Measurements from ENCODE around the gene RYR2. TPM values are rescaled to one million over a fixed set of nuclear protein-coding genes. Genes with fewer than 3 reads are reported as not detected.

The RYR2 gene
- total RNA-seq, 2 experiments from 2014 or later: not detected

DNA sequence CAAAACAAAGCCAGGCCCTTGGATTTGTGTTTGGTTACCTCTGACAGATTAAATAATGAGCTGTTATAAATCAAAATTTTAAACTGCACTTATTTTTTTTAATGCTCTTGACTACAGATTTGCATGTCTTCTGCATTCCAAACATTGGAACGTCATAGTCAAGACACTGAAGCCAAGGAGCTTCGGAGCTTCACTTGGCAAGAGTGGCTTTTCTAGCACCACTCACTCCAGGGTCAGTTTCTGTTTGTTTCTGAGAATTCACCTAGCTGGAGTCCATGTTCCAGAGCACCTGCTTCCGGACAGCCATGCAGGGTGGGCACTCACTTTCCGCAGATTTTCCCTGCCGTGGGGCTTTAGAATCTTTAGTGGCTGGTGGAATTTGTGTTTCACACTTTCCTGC, 645.8 kb downstream of the RYR2 start:
- no peak overlapping the region for H3K4me3 Mint-ChIP-seq
- H3K36me3 Mint-ChIP-seq: no peaks in the 10 kb centered on the region
- no peaks in the 10 kb centered on the region for H3K9me3 Mint-ChIP-seq
- no peak for DNase-seq
- no peak for ATAC-seq (ENCODE audit: low read depth)
- no peak overlapping the region for H3K27ac Mint-ChIP-seq
- no peaks in the 10 kb centered on the region for H3K4me1 Mint-ChIP-seq
- no peaks in the 10 kb centered on the region for H3K27me3 Mint-ChIP-seq
- POLR2A ChIA-PET: no interaction called here

DNA sequence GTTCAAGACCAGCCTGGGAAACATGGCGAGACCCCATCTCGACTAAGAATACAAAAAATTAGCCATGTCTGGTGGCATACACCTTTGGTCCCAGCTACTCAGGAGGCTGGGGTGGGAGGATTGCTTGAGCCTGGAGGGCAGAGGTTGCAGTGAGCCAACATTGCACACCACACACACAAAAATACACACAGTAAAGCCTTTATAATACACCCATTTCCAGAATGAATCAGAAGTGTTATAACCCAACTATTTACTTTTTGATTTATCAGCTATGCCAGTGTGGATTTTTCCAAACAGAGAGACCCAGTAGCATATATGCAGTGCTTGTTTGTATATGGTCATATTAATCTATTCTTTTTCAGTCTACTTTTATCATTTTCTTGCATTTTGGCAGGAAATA, 648.7 kb downstream of the RYR2 start:
- Mint-ChIP-seq H3K27me3 (no peaks in the 10 kb centered on the region), H3K9me3 (no peaks in the 10 kb centered on the region), H3K4me3 (no peak overlapping the region), H3K36me3 (no peaks in the 10 kb centered on the region), H3K27ac (no peak overlapping the region), H3K4me1 (no peaks in the 10 kb centered on the region)
- POLR2A ChIA-PET: no interaction called here
- ATAC-seq (ENCODE audit: low read depth) (no peak), DNase-seq (no peak)

DNA sequence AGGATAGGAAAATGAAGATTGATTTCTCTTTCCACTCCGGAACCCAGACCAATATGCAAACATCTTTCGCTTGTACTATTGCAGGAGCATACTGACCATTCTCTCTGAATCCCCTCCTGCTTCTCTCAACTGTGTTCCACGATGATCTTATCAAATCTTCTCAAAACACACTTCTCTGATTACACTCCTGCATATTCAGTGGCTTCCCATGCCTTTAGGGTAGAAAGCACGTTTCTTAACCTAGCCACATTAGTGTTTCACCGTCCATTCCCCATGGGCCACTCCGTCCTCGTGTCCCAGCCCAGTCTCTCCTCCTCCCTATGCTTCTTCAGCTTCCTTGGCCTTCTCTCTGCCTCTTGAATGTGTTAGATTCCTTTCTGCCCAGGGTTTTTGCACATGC, 650.3 kb downstream of the RYR2 start:
- no peak for ATAC-seq (ENCODE audit: low read depth)
- no peaks in the 10 kb centered on the region for H3K9me3 Mint-ChIP-seq
- POLR2A ChIA-PET: no interaction called here
- H3K36me3 Mint-ChIP-seq: no peaks in the 10 kb centered on the region
- DNase-seq: no peak
- H3K27me3 Mint-ChIP-seq: no peaks in the 10 kb centered on the region
- H3K4me3 Mint-ChIP-seq: no peak overlapping the region
- H3K27ac Mint-ChIP-seq: no peak overlapping the region
- H3K4me1 Mint-ChIP-seq: no peaks in the 10 kb centered on the region

DNA sequence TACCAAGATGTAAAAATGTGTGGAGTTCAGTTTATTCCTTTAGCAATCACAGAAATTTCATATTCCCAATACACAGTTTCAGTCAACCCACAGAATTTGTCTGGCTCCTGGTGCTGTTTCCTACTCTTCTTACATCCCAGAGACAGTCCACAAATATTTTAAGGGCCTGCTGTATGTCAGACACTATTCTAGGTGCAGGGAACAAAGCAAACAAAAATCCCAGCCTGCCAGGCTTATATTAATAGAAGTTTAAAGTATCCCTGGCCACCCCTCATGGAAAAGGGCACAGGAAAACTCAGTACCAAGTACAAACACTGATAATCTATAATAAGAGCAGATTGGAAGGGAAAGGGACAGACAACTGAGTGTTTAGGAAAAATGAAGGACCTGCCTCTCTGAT, 653.9 kb downstream of the RYR2 start:
- Mint-ChIP-seq H3K27ac (no peak overlapping the region), H3K4me1 (no peaks in the 10 kb centered on the region), H3K4me3 (no peak overlapping the region), H3K36me3 (no peaks in the 10 kb centered on the region), H3K9me3 (no peaks in the 10 kb centered on the region), H3K27me3 (no peaks in the 10 kb centered on the region)
- no peak for ATAC-seq (ENCODE audit: low read depth)
- POLR2A ChIA-PET: no interaction called here
- no peak for DNase-seq

DNA sequence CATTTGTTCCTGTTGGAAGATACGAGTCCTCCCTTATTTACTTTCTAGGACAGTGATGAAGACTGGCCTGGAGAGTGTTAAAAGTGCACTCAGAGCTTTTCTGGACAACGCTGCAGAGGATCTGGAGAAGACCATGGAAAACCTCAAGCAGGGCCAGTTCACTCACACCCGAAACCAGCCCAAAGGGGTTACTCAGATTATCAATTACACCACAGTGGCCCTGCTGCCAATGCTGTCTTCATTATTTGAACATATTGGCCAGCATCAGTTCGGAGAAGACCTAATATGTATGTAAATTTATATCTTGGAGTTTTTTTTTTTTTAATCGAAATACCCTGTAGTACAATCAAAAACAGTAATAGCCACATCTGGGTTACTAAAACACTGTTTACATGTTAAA, 658.2 kb downstream of the RYR2 start:
- DNase-seq (no peak), ATAC-seq (ENCODE audit: low read depth) (no peak)
- Mint-ChIP-seq H3K9me3 (no peaks in the 10 kb centered on the region), H3K4me3 (no peak overlapping the region), H3K27ac (no peak overlapping the region), H3K27me3 (no peaks in the 10 kb centered on the region), H3K36me3 (no peaks in the 10 kb centered on the region), H3K4me1 (no peaks in the 10 kb centered on the region)
- POLR2A ChIA-PET: no interaction called here

DNA sequence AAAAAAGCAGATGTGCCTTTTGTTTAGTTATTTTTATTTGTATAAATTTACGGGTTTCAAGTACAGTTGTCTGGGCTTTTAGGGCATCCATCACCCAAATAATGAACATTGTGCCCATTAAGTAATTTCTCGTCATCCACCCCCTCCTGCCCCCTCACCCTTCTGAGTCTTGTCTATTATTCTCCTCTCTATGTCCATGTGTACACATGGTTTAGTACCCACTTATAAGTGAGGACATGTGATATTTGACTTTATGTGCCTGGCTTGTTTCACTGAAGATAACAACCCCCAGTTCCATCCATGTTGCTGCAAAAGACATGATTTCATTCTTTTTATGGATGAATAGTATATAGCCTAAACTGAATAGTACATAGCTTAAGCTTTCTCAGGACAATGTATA, 659.5 kb downstream of the RYR2 start:
- ATAC-seq (ENCODE audit: low read depth) (no peak), DNase-seq (no peak)
- Mint-ChIP-seq H3K9me3 (peaks cover 4% of the 10 kb centered on the region), H3K27ac (no peak overlapping the region), H3K27me3 (no peaks in the 10 kb centered on the region), H3K4me1 (no peaks in the 10 kb centered on the region), H3K4me3 (no peak overlapping the region), H3K36me3 (no peaks in the 10 kb centered on the region)
- POLR2A ChIA-PET: no interaction called here

DNA sequence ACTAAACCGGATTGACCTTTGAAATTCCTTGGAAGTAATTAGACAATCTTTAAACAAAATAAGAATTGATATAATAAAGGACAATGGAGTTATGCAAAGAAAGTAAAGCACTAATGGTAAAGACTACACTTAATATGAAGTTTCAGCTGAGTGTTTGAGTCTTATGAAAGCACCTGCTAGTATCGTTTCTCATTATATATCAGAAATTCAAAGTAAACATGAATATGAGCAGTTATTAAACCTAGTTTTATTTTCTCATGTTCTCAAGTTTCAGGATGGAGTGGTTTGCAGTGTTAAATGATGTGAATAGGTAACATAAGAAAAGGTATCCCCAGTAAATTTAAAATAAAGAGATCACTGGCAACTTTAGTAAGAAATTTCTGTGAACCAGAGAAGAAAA, 660.2 kb downstream of the RYR2 start:
- DNase-seq: no peak
- H3K9me3 Mint-ChIP-seq: peaks cover 4% of the 10 kb centered on the region
- no peak overlapping the region for H3K27ac Mint-ChIP-seq
- no peaks in the 10 kb centered on the region for H3K4me1 Mint-ChIP-seq
- POLR2A ChIA-PET: no interaction called here
- no peaks in the 10 kb centered on the region for H3K36me3 Mint-ChIP-seq
- H3K27me3 Mint-ChIP-seq: no peaks in the 10 kb centered on the region
- no peak for ATAC-seq (ENCODE audit: low read depth)
- H3K4me3 Mint-ChIP-seq: no peak overlapping the region

DNA sequence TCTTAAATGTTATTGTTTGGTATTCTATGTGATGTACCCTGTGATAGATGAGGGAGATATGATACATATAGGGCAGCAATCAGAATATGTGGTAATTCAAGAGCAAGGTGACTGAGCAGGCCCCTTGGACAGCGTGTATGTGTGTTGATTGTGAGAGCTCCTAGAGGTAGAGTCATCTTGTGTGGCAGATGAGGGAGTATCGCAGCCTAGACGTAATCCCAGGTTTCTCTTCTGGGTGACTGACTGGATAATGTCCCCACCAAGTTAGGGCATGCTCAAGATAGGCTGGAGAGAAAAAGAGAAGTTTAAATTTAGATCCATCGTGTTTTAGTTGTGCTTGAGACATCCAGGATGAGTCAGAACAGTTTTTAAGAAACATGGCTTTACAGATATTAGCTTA, 663.5 kb downstream of the RYR2 start:
- no peak for DNase-seq
- Mint-ChIP-seq H3K4me1 (no peaks in the 10 kb centered on the region), H3K4me3 (no peak overlapping the region), H3K9me3 (peaks cover 4% of the 10 kb centered on the region), H3K27ac (no peak overlapping the region), H3K36me3 (no peaks in the 10 kb centered on the region), H3K27me3 (no peaks in the 10 kb centered on the region)
- POLR2A ChIA-PET: no interaction called here
- no peak for ATAC-seq (ENCODE audit: low read depth)

DNA sequence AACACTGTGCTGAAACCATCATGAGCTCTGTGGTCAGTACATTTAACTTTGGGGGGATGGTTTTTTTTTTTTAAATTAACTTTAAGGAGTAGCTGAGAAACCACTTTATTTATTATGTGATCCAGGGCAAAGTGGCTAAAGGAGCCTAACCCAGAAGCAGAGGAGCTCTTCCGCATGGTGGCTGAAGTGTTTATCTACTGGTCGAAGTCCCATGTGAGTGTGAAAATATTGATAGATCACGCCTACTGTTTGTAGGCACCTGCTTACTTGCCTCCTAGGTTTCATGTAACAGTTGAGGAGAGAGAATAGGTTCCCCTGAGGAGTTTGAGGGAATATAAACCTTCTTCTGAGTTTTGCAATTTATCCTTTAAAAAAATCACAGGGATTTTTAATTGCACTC, 667.4 kb downstream of the RYR2 start:
- POLR2A ChIA-PET: no interaction called here
- H3K4me1 Mint-ChIP-seq: peaks cover 1% of the 10 kb centered on the region
- H3K4me3 Mint-ChIP-seq: no peak overlapping the region
- no peak overlapping the region for H3K27ac Mint-ChIP-seq
- ATAC-seq (ENCODE audit: low read depth) (no peak), DNase-seq (no peak)
- H3K27me3 Mint-ChIP-seq: no peaks in the 10 kb centered on the region
- H3K36me3 Mint-ChIP-seq: no peaks in the 10 kb centered on the region
- peaks cover 6% of the 10 kb centered on the region for H3K9me3 Mint-ChIP-seq

DNA sequence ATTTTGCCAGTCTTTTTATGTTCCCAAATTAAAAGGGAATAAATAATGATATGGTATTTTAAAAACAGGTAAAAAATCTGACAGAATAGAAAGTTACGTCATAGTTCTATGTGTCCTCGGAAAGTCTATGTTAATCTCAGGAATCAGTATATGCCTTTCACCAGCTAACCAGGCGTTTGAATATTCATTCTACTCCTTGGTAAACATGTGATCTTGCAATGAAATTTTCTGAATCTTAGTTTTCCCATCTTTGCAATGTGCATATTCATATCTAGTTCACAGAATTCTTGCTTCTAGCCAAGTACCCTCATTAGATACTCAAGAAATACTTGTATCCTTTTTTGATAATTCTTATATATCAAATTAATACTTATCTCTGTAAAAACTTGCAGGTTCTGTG, 669.3 kb downstream of the RYR2 start:
- H3K27ac Mint-ChIP-seq: no peak overlapping the region
- peaks cover 5% of the 10 kb centered on the region for H3K9me3 Mint-ChIP-seq
- ATAC-seq (ENCODE audit: low read depth): no peak
- peaks cover 1% of the 10 kb centered on the region for H3K4me1 Mint-ChIP-seq
- H3K27me3 Mint-ChIP-seq: no peaks in the 10 kb centered on the region
- no peak overlapping the region for H3K4me3 Mint-ChIP-seq
- POLR2A ChIA-PET: no interaction called here
- no peak for DNase-seq
- no peaks in the 10 kb centered on the region for H3K36me3 Mint-ChIP-seq

DNA sequence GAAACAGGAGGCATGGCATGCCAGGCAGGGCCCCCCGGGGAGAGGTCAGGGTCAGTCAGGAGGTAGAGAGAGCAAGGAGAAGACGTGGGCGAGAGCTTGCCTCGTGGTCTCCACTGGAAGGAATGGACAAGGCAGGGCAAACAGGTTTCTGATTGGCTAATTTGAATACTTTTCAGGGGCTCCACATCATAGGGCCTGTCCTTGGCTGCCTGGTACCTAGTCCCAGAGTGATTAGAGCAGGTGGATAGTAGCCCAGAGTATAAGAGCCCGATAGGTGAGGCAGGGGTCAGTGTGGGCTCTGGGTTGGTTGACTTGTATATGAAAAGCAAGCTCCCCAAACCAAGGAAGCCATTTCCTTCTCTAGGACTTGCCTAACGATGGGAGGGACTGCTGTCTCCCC, 670.1 kb downstream of the RYR2 start:
- Mint-ChIP-seq H3K36me3 (no peaks in the 10 kb centered on the region), H3K4me1 (peaks cover 1% of the 10 kb centered on the region), H3K9me3 (peaks cover 4% of the 10 kb centered on the region), H3K27me3 (no peaks in the 10 kb centered on the region), H3K27ac (no peak overlapping the region), H3K4me3 (no peak overlapping the region)
- ATAC-seq (ENCODE audit: low read depth) (no peak), DNase-seq (no peak)
- POLR2A ChIA-PET: no interaction called here

DNA sequence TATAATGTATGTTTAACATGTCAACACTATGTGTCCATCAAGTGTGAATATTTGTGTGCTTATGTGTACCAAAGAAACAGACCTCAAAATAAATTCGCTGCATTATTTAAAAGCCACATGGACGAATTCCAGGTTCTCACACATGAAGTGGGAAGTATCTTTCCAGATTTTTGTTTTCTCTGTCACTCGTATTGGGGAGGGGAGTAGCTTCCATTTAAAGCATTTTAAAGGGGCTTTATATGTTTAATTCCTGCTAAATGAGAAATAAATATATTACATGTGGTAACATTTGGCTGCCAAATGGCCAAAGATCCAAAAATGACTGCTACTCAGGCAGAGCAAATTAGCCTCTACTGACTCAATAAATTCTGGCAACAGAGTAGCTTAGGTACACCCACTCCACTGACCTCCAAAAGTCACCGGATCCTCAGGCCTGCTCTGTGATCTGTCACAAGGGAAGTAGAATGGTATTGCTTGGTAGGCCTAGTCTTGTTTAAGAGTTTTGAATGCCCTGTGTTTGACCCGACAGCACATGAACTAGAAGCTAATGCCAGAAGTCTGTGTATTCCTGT, 670.7 kb downstream of the RYR2 start:
- Mint-ChIP-seq H3K36me3 (no peaks in the 10 kb centered on the region), H3K4me1 (peaks cover 1% of the 10 kb centered on the region), H3K27ac (no peak overlapping the region), H3K27me3 (no peaks in the 10 kb centered on the region), H3K9me3 (peaks cover 4% of the 10 kb centered on the region), H3K4me3 (no peak overlapping the region)
- POLR2A ChIA-PET: no interaction called here
- DNase-seq: no peak
- no peak for ATAC-seq (ENCODE audit: low read depth)

DNA sequence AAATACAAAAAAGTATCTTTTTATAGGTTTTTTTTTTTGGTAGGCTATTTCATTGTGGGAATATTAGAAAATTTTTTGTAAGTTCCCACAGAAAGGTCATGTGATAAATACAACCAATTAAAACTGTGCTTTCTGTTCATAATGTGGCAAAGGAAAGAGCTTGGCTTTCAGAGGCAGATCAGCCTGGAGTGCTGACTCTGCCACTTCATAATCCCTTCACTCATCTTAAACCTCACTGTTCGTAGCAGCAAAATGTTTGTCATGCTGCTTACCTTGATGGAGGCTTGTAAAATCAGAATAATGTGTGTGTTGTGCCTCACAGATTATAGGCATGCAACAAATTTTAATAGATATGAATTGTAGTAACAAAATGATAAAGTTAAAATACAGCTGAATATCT, 671.9 kb downstream of the RYR2 start:
- DNase-seq: no peak
- POLR2A ChIA-PET: no interaction called here

DNA sequence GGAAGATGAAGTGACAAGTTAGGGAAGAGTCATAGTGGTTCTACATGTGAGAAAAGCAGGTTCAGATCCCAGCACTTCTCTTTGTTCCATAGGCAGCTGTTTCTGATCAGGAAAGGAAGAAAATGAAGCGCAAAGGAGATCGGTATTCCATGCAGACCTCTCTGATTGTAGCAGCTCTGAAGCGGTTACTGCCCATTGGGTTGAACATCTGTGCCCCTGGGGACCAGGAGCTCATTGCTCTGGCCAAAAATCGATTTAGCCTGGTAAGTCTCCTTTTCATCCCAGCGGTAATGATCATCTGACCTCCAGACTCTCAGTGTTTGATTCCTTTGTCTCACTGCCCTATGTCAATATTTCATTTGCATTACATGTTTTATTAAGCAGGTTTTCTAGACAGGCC, 675.1 kb downstream of the RYR2 start:
- peaks cover 1% of the 10 kb centered on the region for H3K4me1 Mint-ChIP-seq
- no peaks in the 10 kb centered on the region for H3K36me3 Mint-ChIP-seq
- peaks cover 4% of the 10 kb centered on the region for H3K9me3 Mint-ChIP-seq
- ATAC-seq (ENCODE audit: low read depth) (no peak), DNase-seq (no peak)
- no peak overlapping the region for H3K4me3 Mint-ChIP-seq
- H3K27me3 Mint-ChIP-seq: no peaks in the 10 kb centered on the region
- POLR2A ChIA-PET: no interaction called here
- no peak overlapping the region for H3K27ac Mint-ChIP-seq

More for the DNA sequence above, 671.9 kb downstream of the RYR2 start:
- Mint-ChIP-seq H3K27ac (no peak overlapping the region), H3K36me3 (no peaks in the 10 kb centered on the region), H3K9me3 (peaks cover 4% of the 10 kb centered on the region), H3K27me3 (no peaks in the 10 kb centered on the region), H3K4me3 (no peak overlapping the region), H3K4me1 (peaks cover 1% of the 10 kb centered on the region)
- no peak for ATAC-seq (ENCODE audit: low read depth)

DNA sequence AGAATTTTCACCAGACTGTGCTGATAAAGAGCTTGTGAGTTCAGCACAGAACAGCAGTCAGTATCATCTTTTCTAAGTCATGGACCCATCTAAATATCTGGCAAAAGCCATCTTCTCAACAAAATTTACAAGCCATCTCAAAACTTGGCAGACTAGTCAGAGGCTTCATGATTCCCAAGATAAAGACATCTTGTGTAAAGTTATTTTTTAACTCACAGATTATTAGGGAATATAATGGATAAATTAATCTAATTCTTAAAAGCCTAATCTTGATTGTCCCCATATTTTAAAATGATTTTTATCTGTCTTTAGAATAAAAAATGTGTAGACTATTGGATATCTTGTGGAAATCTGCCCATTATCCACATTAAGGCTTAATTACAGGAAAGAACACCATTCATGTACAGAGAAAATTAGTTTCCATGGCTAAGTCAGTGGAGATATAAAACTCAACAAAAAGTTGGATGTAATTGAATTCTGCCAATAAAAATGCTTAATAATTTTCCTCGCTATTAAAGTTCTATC, 688.9 kb downstream of the RYR2 start:
- H3K27me3 Mint-ChIP-seq: no peaks in the 10 kb centered on the region
- peaks cover 3% of the 10 kb centered on the region for H3K9me3 Mint-ChIP-seq
- H3K27ac Mint-ChIP-seq: no peak overlapping the region
- H3K4me1 Mint-ChIP-seq: no peaks in the 10 kb centered on the region
- POLR2A ChIA-PET: no interaction called here
- no peak overlapping the region for H3K4me3 Mint-ChIP-seq
- ATAC-seq (ENCODE audit: low read depth) (no peak), DNase-seq (no peak)
- H3K36me3 Mint-ChIP-seq: no peaks in the 10 kb centered on the region

All from activated naive CD8-positive, alpha-beta T cell treated with anti-CD3 and anti-CD28 coated beads, Interleukin-2, amount 10 ng/mL, durations not matched to agents 7 days and 5 days (primary cell).